ENCODE measurements around the gene EPHA10.

The EPHA10 gene

DNA sequence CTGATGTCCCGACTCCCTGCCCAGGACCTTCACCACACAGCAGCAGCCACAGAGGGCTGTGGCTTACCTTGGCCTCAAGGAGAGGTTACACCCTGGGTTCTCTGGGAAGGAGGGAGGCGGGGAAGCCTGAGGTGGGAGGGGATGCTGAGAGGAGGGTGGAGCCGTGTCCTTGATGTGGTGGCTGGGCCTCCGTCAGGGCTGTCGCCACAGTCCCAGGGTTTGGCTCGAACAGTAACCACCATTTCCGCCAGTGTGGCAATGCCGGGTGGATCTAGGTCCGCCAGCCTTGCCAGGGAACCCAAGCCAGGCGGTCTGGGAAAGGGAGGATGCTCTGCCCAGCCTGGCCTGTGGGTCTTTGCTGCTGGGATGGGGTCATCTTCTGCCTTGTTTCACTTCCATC, 91.0 kb downstream of the EPHA10 start:
- no peak overlapping the region for H3K4me3 ChIP-seq (replicated peaks; ENCODE audit: low read depth, low read length)
- no peak for DNase-seq (ENCODE audit: extremely low read depth, low read depth)
- TF ChIP-seq, protein P1, sequence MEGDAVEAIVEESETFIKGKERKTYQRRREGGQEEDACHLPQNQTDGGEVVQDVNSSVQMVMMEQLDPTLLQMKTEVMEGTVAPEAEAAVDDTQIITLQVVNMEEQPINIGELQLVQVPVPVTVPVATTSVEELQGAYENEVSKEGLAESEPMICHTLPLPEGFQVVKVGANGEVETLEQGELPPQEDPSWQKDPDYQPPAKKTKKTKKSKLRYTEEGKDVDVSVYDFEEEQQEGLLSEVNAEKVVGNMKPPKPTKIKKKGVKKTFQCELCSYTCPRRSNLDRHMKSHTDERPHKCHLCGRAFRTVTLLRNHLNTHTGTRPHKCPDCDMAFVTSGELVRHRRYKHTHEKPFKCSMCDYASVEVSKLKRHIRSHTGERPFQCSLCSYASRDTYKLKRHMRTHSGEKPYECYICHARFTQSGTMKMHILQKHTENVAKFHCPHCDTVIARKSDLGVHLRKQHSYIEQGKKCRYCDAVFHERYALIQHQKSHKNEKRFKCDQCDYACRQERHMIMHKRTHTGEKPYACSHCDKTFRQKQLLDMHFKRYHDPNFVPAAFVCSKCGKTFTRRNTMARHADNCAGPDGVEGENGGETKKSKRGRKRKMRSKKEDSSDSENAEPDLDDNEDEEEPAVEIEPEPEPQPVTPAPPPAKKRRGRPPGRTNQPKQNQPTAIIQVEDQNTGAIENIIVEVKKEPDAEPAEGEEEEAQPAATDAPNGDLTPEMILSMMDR (IDR thresholded peaks at IDR 0.05; ENCODE audit: low read depth, low read length, missing control alignments), result no peak

DNA sequence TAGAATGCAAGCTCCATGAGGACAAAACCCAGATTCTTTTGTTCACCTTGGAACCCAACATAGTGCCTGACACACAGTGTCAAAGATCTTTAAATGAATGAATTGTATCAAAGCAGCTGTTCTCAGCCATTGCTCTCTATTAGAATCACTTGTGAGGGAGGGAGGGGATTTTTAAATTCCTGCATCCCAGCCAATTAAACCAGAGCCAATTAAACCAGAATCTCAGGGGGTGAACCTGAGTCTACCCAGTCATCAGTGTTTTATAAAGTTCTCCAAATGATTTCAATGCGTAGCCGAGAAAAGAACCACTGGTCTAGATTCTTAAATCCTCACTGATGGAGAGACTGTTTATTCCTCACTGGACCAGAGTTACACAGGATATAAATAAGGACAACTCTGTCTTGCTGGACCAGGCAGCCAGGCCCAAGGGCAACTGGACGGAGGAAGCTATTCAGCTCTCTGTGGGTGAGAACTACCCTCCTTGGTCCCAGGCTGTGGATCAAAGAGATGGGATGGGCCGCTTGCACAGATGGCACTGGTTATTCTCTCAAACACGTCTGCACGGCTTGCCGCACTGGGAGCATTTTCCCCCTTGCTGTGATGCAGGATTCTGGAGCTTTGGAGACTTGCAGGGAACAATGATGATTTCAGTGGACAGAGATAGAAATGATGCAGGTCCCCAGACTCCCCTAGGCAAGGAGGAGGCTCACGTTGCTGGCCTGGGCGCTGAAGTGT, 92.6 kb downstream of the EPHA10 start:
- TF ChIP-seq, protein P1 (IDR thresholded peaks at IDR 0.05; ENCODE audit: low read depth, low read length, missing control alignments), result no peak
- no peak overlapping the region for H3K4me3 ChIP-seq (replicated peaks; ENCODE audit: low read depth, low read length)
- no peak for DNase-seq (ENCODE audit: extremely low read depth, low read depth)

DNA sequence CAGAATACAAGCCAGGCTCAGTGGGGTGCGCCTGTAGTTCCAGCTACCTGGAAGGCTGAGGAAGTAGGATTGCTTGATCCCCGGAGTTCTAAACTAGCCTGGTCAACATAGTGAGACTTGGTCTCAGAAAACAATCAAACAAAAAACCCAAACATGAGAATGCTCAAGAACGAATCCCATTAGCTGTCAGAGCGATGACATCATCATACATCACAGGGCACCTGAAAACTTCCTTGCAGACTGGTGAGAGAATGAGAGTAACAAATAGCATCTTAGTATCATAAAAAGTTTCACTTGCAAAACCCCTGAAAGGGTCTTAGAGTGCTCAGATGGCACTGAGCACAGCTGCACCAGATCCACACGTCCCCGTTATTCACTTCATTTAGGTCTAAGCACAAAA, 93.7 kb downstream of the EPHA10 start:
- no peak overlapping the region for H3K4me3 ChIP-seq (replicated peaks; ENCODE audit: low read depth, low read length)
- no peak for DNase-seq (ENCODE audit: extremely low read depth, low read depth)
- TF ChIP-seq, protein P1 (IDR thresholded peaks at IDR 0.05; ENCODE audit: low read depth, low read length, missing control alignments), result no peak

- H3K4me3 ChIP-seq (replicated peaks; ENCODE audit: low read depth, low read length), result no peak overlapping the region
- TF ChIP-seq, protein P1 (IDR thresholded peaks at IDR 0.05; ENCODE audit: low read depth, low read length, missing control alignments), result no peak
- DNase-seq (ENCODE audit: extremely low read depth, low read depth), result no peak
These were observed 94.8 kb downstream of the EPHA10 start for GRCh38 chr1:37670133-37670532.

GRCh38 chr1:37667023-37667671, 97.8 kb downstream of the EPHA10 start:
- TF ChIP-seq, protein P1 (IDR thresholded peaks at IDR 0.05; ENCODE audit: low read depth, low read length, missing control alignments), result no peak
- no peak for DNase-seq (ENCODE audit: extremely low read depth, low read depth)
- H3K4me3 ChIP-seq (replicated peaks; ENCODE audit: low read depth, low read length), result no peak overlapping the region

- TF ChIP-seq, protein P1 (IDR thresholded peaks at IDR 0.05; ENCODE audit: low read depth, low read length, missing control alignments), result no peak
- no peak for DNase-seq (ENCODE audit: extremely low read depth, low read depth)
- no peak overlapping the region for H3K4me3 ChIP-seq (replicated peaks; ENCODE audit: low read depth, low read length)
These were observed 98.6 kb downstream of the EPHA10 start for GRCh38 chr1:37666241-37666867.
